GM18508 (cell line): ENCODE measurements around the gene TERT.
"Not testable (repeated sequence)": the region's sequence is repeated elsewhere in the genome, so short reads cannot be mapped to it uniquely, and the experiment has no call there.

Experiments used
- ATAC-seq: cut with Tn5 transposase; IDR thresholded peaks from one replicate; pipeline ENCODE4 v1.9.1; 2021; ENCODE audit warnings: moderate number of reproducible peaks; ENCODE audit not compliant: insufficient read depth, unreplicated experiment

TERT gene

DNA sequence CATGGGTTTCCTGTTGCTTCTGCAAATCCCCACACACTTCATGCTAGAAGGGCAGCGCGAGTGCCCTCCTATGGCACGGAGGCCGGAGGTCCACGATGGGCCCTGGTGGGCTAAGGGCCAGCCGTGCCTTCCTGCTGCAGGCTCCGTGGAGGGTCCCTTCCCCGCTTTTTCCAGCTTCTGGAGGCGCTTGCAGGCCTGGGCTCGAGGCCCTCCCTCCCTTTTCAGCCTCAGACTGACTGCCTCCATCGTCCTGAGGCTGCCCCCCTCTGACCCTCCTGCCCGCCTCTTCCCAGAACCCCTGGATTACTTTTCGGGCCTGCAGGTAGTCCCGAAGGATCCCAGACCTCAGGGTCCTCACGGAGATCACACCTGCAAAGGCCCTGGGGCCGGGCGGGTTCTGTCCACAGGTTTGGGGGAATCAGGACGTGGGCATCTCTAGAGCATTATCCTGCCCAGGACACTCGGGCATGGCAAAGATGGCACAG, 3.2 kb upstream of the TERT start:
- ATAC-seq = no peak

DNA sequence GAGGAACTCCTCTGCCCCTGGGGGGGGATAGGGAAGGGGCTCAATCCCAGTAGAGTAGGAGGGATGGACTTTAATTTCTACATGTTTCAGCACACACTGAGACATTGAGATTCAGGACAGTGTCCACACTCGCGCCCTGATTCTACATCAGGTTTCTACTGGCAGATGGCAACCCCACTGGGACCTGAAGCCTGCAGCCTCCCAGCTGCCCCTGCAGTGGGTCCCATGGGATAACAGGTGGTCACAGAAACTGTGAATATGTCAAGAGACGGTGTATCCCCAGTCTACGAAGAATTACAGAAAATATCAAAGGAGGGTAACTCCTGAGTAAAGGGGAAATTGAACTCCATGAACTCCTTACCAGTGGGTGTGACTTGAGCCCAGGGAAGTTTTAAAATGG, 2.4 kb upstream of the TERT start:
- no peak for ATAC-seq

DNA sequence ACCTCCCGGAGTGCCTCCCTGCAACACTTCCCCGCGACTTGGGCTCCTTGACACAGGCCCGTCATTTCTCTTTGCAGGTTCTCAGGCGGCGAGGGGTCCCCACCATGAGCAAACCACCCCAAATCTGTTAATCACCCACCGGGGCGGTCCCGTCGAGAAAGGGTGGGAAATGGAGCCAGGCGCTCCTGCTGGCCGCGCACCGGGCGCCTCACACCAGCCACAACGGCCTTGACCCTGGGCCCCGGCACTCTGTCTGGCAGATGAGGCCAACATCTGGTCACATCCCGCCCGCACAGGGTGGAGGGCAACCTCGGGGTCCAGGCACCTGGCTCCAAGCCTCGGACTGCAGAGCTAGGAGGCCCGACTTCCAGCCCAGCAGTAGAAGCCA, 776 bp upstream of the TERT start:
- ATAC-seq = no peak

DNA sequence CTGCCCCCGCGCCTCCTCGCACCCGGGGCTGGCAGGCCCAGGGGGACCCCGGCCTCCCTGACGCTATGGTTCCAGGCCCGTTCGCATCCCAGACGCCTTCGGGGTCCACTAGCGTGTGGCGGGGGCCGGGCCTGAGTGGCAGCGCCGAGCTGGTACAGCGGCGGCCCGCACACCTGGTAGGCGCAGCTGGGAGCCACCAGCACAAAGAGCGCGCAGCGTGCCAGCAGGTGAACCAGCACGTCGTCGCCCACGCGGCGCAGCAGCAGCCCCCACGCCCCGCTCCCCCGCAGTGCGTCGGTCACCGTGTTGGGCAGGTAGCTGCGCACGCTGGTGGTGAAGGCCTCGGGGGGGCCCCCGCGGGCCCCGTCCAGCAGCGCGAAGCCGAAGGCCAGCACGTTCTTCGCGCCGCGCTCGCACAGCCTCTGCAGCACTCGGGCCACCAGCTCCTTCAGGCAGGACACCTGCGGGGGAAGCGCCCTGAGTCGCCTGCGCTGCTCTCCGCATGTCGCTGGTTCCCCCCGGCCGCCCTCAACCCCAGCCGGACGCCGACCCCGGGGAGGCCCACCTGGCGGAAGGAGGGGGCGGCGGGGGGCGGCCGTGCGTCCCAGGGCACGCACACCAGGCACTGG, 548 bp downstream of the TERT start:
- ATAC-seq = no peak

DNA sequence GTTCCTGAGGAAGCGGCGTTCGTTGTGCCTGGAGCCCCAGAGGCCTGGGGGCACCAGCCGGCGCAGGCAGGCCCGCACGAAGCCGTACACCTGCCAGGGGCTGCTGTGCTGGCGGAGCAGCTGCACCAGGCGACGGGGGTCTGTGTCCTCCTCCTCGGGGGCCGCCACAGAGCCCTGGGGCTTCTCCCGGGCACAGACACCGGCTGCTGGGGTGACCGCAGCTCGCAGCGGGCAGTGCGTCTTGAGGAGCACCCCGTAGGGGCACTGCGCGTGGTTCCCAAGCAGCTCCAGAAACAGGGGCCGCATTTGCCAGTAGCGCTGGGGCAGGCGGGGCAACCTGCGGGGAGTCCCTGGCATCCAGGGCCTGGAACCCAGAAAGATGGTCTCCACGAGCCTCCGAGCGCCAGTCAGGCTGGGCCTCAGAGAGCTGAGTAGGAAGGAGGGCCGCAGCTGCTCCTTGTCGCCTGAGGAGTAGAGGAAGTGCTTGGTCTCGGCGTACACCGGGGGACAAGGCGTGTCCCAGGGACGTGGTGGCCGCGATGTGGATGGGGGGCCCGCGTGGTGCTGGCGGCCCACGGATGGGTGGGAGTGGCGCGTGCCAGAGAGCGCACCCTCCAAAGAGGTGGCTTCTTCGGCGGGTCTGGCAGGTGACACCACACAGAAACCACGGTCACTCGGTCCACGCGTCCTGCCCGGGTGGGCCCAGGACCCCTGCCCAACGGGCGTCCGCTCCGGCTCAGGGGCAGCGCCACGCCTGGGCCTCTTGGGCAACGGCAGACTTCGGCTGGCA, 1.3 kb downstream of the TERT start:
- ATAC-seq = no peak

DNA sequence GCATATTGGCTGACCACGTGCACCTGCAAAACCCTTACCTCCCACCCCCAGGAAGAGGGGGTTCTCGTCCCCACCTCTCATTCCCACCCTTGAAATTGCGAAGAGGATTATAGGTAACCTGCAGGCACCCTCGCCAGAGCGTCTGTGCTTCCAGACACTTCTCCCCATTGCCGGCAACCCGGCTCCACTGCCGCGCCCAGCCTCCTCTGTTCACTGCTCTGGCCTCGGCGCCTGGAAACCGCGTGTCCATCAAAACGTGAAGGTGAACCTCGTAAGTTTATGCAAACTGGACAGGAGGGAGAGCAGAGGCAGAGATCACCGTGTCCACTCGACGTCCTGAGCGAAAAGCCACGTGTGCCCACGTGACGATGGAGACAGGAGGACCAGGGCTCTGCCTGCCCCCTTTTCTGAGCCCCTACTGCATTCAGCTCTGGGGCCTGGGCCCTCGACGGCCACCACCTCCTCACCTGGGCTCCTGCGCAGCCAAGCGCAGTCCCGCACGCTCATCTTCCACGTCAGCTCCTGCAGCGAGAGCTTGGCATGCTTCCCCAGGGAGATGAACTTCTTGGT, 1.9 kb downstream of the TERT start:
- ATAC-seq = no peak

DNA sequence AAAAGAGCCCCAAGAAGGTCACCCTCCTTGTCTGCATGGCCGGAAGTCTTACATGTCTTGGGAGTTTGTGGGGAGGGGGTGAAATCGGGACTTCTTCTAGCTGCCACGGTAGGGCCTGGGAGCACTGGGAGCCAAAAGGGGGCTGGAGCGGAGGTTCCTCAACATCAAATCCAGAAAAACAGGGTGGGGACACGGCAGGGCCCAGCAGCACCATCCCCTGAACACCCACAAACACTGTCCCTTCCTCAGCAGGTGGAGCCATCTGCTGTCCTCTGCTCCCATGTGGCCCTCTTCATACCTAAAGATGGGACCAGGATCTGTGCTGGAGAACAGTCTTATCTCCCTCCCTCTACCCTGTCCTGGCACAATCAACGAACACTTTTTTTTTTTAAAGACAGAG, 2.7 kb downstream of the TERT start:
- ATAC-seq = no peak

DNA sequence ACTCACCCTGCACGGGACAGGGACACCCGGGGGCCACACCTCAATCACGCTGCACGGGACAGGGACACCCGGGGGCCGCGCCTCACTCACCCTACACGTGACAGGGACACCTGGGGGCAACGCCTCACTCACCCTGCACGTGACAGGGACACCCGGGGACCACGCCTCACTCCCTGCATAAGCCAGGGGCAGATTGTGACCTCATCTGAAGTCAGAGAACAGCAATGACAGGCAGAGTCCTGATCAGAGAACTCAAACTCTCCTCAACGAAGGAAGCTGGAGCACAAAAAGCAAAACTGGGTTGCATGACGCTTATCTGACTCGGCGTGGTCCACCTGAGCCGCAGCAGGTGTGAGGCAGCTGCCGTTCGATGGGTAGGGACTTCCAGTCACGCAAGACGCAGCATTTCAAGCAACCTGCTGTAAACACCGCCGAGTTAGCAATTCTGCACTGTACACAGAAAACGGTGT, 3.2 kb downstream of the TERT start:
- ATAC-seq = no peak

DNA sequence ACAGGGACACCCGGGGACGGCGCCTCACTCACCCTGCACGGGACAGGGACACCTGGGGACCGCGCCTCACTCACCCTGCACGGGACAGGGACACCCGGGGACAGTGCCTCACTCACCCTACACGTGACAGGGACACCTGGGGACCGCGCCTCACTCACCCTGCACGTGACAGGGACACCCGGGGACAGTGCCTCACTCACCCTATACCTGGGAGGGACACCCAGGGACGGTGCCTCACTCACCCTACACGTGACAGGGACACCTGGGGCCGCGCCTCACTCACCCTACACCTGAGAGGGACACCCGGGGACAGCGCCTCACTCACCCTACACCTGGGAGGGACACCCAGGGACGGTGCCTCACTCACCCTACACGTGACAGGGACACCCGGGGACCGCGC, 3.9 kb downstream of the TERT start:
- not testable (repeated sequence) for ATAC-seq

DNA sequence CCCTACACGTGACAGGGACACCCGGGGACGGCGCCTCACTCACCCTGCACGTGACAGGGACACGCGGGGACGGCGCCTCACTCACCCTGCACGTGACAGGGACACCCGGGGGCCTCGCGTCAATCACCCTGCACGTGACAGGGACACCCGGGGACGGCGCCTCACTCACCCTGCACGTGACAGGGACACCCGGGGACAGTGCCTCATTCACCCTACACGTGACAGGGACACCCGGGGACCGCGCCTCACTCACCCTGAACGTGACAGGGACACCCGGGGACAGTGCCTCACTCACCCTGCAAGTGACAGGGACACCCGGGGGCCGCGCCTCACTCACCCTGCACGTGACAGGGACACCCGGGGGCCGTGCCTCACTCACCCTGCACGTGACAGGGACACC, 5.3 kb downstream of the TERT start:
- not testable (repeated sequence) for ATAC-seq

DNA sequence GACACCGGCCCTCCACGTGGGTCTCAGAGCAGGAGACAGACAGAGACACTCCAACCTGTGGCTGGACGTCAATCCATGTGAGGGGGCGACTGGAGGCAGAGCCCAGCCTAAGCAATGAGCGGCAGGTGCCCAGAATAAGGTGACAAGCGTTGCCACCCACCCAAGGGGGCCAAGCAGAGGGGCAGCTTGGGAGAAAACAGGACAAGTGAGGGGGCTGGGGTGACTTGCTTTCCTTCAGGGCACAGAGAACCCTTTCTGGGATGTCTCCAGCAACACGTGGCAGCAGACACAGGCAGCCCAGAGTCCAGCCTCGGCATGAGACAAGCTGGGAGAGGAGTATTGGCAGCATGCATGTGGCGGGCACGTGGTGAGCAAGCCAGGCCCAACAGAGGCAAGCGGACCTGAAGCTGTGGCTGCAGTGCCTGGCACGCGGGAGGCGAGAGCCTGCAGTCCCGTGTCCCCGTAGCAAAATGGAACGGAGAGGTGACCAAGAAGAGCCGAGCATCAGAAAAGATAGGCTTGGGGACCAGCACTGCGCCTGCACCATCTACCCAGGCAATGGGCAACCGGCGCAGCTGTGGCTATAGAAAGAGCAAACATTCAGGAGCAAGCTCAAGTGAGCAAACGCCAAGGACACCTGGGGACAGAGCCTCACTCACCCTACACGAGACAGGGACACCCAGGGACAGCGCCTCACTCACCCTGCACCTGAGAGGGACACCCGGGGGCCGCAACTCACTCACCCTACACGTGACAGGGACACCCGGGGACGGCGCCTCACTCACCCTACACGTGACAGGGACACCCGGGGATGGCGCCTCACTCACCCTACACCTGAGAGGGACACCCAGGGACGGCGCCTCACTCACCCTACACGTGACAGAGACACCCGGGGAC, 6.2 kb downstream of the TERT start:
- no peak for ATAC-seq

DNA sequence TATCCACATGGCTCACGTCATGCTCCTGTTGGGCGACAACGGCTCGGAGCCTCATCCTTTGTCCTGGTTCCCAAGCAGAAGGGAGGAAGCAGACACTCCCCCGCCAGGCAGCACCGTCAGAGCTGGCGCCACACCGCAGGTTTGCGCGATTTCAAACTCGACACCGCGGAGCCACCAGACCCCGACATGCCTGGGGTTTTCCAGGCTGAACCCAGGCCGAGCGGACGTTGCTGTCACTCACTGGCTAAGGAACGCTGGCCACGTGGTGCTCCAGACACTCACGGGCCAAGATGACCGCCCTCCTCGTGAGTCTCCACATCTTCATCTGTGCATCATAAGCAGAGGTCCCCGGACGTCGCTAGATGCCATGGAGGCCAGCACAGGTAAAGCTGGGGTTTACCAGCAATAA, 9.0 kb downstream of the TERT start:
- no peak for ATAC-seq

DNA sequence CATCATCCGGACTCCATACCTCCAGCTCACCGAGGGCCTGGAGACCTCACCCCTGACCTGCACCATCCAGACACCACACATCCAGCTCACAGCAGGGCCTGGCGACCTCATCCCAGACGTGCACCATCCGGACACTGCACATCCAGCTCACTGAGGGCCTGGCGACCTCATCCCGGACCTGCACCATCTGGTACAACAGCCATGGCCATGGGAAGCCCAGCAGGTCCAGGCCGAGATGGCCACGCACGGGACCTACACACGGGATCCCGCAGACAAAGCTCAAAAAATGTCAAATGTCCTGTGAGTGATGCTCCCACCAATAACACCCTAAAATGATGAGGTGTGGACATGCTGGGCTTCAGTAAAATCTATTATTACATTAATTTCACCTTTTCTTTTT, 9.7 kb downstream of the TERT start:
- no peak for ATAC-seq

DNA sequence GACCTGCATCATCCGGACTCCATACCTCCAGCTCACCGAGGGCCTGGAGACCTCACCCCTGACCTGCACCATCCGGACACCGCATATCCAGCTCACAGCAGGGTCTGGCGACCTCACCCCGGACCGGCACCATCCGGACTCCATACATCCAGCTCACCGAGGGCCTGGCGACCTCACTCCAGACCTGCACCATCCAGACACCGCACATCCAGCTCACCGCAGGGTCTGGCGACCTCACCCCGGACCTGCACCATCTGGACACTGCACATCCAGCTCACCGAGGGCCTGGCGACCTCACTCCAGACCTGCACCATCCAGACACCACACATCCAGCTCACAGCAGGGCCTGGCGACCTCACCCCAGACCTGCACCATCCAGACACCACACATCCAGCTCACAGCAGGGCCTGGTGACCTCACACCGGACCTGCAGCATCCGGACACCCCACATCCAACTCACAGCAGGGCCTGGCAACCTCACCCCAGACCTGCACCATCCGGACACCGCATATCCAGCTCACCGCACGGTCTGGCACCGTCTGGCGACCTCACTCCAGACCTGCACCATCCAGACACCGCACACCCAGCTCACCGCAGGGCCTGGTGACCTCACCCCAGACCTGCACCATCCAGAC, 10.4 kb downstream of the TERT start:
- ATAC-seq = not testable (repeated sequence)

DNA sequence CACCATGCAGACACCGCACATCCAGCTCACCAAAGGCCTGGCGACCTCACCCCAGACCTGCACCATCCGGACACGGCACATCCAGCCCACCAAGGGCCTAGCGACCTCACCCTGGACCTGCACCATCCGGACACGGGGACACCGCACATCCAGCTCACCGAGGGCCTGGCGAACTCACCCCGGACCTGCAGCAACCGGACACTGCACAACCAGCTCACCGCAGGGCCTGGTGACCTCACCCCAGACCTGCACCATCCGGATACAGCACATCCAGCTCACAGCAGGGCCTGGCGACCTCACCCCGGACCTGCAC, 11.2 kb downstream of the TERT start:
- not testable (repeated sequence) for ATAC-seq

DNA sequence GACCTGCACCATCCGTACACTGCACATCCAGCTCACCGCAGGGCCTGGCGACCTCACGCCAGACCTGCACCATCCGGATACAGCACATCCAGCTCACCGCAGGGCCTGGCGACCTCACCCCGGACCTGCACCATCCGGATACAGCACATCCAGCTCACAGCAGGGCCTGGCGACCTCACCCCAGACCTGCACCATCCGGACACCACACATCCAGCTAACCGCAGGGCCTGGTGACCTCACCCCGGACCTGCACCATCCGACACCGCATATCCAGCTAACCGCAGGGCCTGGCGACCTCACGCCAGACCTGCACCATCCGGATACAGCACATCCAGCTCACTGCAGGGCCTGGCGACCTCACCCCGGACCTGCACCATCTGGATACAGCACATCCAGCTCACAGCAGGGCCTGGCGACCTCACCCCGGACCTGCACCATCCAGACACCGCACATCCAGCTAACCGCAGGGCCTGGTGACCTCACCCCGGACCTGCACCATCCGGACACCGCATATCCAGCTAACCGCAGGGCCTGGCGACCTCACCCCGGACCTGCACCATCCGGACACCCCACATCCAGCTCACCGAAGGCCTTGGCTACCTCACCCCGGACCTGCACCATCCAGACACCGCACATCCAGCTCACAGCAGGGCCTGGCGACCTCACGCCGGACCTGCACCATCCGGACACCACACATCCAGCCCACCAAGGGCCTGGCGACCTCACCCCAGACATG, 11.7 kb downstream of the TERT start:
- not testable (repeated sequence) for ATAC-seq

DNA sequence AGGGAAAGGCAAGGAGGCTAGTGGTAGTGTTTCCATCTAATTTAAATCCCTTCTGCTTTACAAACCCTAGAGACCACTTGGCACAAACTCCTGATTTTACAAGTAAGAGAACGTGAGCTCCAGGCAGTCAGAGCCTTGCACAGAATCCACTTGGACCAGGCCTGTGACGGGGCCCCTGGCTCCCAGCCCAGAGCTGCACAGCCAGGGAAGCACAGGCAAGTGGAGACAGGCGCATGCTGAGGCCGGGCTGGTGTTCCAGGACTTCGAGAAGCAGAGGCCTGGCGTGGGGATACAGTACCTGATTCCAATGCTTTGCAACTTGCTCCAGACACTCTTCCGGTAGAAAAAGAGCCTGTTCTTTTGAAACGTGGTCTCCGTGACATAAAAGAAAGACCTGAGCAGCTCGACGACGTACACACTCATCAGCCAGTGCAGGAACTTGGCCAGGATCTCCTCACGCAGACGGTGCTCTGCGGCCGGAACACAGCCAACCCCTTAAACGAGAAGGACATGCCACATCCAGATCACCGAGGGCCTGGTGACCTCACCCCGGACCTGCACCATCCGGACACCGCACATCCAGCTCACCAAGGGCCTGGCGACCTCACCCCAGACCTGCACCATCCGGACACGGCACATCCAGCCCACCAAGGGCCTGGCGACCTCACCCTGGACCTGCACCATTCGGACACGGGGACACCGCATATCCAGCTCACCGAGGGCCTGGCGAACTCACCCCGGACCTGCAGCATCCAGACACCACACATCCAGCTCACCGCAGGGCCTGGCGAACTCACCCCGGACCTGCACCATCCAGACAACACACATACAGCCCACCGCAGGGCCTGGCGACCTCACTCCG, 12.5 kb downstream of the TERT start:
- no peak for ATAC-seq

DNA sequence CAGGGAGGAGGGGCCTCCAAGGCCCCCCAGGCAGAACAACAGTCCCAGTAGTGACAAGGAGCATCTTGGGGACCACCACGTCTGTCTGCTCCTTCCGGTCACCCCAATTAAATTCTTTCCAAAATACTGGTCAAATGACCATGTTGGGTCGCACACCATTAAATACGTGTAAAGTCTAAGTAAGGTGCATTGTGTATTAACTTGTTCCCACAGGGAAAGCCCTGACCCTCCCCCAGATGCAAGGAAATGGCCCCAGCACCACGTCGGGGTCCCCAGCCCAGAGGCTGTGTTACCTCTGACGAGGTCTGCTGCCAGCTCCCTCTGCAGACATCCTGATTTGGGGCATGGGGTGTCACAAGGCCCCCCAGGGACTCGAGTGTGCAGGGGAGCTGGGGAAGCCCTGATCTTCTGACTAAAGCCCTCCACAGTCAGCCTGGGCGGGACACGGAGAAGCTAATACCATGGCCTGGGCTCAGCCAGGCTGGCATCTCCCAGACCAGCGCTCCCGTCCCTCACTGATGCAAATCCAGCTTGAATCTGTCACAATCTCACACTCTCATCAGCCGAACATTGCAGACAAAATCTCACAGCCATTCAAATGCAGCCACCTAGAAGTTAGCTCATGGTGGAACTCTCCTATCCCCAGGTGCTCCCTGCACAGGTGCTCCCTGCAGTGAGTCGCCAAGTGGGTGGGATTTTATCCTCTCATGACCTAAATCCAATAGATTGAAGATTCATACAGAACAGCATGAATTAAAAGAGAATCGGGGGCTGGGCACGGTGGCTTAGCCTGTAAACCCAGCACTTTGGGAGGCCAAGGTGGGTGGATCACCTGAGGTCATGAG, 13.6 kb downstream of the TERT start:
- no peak for ATAC-seq
